Epithelial cell of proximal tubule (primary cell): ENCODE measurements around the gene RERE. TPM values are rescaled to one million over a fixed set of nuclear protein-coding genes. Genes with fewer than 3 reads are reported as not detected.

ENCODE experiments used
- DNase-seq: peaks from one replicate; pipeline ENCODE4 v3.0.0-alpha.2; 2011; ENCODE audit warnings: low read depth
- H3K4me3 ChIP-seq: 2 replicates; pipeline ENCODE4 v1.5.1; 2011; ENCODE audit warnings: low read depth, mild to moderate bottlenecking, low read length
- total RNA-seq: library from RNA; depleted of rRNA; stranded (reverse); fragments of >200 nt; gene quantifications from 2 replicates; pipeline ENCODE4 v1.2.3, GENCODE V29; 2015
- TF ChIP-seq, protein P1 (sequence below): conservative IDR thresholded peaks from 2 replicates; pipeline ENCODE4 v1.5.1; 2012; ENCODE audit warnings: low read depth, mild to moderate bottlenecking, low read length

RERE gene
- total RNA-seq, 1 donor from 2014 or later: 18.0 TPM

DNA sequence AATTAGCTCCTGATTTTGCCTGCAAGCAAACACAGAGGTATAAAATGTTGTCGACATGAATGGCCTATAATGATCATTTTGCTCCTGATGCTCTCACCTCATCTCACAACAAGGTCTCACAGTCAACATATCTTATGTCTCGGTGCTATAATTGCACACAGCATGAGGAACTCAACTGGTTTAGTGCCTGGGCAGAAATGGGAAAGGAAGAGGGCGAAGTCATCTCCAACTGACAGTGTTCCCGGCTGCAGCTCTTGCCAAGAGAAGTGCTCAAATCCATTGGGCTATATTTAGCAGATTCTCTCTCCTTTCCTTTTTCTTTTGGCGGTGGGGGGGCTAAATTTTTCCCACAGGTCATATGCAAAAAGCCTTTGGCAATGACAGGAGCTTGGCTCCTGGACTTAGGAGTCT is 446.5 kb downstream of the RERE start:
- TF ChIP-seq, protein P1, sequence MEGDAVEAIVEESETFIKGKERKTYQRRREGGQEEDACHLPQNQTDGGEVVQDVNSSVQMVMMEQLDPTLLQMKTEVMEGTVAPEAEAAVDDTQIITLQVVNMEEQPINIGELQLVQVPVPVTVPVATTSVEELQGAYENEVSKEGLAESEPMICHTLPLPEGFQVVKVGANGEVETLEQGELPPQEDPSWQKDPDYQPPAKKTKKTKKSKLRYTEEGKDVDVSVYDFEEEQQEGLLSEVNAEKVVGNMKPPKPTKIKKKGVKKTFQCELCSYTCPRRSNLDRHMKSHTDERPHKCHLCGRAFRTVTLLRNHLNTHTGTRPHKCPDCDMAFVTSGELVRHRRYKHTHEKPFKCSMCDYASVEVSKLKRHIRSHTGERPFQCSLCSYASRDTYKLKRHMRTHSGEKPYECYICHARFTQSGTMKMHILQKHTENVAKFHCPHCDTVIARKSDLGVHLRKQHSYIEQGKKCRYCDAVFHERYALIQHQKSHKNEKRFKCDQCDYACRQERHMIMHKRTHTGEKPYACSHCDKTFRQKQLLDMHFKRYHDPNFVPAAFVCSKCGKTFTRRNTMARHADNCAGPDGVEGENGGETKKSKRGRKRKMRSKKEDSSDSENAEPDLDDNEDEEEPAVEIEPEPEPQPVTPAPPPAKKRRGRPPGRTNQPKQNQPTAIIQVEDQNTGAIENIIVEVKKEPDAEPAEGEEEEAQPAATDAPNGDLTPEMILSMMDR: no peak
- H3K4me3 ChIP-seq: no peak overlapping the region
- no peak for DNase-seq

DNA sequence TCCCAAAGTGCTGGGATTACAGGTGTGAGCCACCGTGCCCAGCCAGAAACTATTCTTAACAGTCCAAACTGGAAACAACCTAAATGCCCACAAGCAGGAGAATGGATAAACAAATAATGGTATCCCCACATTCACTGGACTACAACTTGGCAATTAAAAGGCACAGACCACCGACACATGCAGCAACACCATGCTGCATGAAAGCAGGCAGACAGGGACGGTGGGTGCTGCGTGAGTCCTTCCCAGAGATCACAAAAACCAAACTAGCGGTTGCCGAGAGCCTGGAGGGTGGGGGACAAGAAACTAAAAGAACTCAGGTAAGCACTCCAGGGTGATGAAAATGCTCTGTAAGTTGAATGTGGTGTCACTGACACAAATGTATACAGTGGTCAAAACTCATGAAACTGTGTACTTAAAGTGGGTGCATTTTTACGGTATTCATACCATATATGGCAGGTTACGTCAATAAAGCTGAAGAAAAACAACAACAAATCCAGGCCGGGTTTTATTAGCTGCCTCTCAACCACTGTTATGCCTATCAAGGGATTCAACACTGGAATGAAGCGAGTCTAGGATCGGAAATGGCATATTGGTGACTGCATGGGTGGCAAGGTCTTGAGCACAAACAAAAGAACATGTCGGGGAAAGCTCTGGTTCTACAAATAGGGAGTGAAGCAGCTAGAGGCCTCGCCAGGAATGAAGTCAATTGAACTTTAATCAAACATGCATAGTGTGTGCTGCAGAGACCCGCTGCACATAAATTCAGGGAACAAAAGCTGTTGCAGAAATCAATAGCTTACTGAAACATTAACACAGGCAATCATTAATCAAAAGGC is 447.2 kb downstream of the RERE start:
- H3K4me3 ChIP-seq: no peak overlapping the region
- TF ChIP-seq, protein P1: no peak
- DNase-seq: no peak

DNA sequence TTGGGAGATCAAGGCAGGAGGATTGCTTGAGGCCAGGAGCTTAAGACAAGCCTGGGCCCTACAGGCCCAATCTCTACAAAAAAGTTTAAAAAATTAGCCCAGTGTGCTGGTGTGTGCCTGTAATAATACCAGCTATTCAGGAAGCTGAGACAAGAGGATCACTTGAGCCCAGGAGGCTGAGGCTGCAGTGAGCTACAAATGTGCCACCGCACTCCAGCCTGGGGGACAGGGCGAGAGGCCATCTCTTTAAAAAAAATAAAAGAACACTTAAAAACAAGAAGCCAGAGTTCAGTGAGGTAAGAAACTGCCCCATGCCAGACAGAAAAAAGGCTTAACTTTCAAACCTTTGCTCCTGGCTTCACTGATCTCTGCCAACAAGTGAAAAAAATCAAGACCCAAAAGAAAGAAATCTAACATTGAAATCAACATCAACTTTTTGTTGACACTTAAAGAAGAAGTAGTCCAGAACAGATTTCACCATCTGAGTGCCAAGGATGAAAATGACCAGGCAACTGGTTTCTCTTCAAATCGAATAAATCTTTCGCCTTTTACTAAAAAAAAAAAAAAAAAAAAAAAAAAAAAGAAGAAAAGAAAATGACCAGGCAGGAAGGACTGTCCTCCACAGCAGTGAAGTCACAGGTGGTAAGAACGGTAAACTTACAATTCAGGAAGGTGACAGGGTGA is 448.3 kb downstream of the RERE start:
- no peak for DNase-seq
- TF ChIP-seq, protein P1: no peak
- no peak overlapping the region for H3K4me3 ChIP-seq

DNA sequence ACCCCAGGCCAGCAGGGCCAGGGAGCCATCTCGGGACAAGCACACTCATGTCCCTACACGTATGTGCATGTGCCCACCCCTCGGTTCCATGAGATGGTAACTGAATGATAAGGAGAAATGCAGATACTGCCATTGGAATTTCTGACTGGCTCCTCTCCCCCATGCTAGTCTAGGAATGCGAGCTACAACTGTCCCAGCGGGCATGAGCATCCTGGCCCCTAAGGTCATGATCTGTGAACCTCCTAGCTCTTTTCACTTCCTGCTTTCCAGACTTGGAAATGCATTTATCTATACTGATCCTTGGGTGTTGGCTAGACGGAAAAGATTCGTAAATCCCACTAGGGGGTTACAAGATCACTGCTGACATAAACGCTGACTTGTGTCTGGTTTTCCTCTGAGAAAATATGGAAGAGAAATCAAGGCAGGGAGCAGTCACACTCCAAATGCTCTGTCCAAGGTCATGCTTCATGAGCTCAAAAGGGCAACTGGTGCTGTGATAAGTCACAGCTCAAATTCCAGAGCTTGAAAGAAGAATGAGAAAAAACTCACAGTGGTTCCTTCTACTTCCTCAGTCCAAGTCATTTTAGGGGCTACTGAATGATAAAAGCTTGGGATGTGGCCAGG is 449.8 kb downstream of the RERE start:
- TF ChIP-seq, protein P1: no peak
- no peak overlapping the region for H3K4me3 ChIP-seq
- DNase-seq: no peak

DNA sequence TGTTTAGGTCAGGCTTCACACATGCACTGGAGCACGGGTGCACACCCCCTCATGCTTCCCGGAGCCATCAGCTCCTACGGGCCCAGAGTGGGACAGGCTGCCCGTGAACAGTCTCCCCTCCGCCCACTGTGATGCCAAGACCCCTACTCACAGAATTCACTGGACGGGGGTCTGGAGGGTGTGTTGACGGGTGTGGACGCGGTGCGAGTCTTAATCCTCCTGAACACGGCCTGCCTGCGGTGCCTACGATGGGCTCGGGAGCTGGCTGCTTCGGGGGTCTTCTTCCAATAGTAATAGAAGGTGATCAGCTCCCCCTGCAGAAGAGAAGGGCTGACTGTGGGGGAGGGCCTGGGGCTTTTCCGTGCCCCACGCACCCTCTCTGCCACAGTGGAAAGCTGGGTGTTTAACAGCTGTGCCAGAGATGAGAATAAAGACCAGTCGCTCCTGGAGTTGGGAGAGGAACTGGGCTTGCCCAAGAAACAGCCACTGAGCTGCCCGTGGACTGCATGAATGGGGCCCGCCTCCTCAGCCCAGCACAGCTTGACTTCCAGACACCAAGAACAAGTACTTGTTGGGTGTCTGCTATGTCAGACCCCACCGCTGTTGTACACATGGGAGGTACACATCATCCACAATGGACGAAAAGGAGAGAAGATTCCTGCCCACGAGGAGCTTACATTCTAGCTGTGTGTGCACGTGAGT is 451.6 kb downstream of the RERE start:
- no peak for DNase-seq
- TF ChIP-seq, protein P1: no peak
- no peak overlapping the region for H3K4me3 ChIP-seq

DNA sequence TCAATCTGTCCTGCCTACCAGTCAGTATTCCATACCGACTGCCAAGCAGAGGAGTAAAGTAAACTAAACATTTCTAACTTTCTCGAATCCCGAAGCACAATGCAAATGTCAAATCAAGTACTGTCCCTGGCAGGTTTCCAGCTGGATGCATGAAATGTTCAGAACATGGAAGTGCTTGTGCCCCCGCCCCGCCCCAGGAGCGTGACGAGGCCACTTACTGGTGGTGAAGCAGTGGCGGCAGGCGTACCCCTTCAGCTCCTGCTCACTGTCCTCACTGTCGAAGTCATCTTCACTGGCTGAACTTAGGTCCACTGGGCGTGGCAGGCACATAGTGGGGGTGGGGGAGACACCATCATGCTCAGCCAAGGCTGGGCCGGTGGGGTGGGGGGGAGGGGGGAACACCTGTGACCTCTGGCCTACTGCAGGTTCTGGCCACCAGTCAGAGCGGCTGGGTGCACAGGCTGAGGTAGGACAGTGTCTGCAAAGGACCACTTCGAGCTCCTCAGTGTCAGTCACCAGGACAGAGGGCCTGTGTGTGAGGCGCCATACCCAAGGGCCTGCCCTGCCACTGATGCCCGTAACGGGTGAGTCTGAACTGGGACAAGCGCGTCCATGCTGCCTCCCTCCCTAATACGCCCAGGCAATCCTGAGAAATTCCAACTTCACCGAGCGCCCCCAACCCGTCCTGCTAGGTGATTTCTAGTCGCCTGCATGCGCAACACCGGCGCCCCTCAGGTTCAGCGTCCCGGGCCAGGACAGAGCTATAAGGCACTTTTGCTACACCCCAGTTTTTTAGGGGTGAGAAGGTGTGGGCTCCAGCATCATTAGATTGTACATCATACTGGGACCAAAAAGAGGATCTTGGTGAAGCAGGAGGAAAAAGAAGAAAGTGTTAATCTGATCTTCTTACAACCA is 452.7 kb downstream of the RERE start:
- TF ChIP-seq, protein P1: no peak
- DNase-seq: no peak

More for the DNA sequence above, 452.7 kb downstream of the RERE start:
- H3K4me3 ChIP-seq: no peak overlapping the region
